ENCODE results near the gene PLD3.

- TF ChIP-seq CTCF (IDR thresholded peaks at IDR 0.05) (no peak), EZH2 (IDR thresholded peaks at IDR 0.05) (no peak)
These were observed 11.4 kb upstream of the PLD3 start for GRCh38 chr19:40337107-40337506.
